OCI-LY1 (cell line): ENCODE measurements around the gene NEURL4.

Experiments used
- CTCF ChIP-seq: fragments of 200-600 bp; sonication (generic), shearing (Covaris generic); IDR thresholded peaks from 2 replicates; pipeline ENCODE4 v1.5.1; 2017; ENCODE audit warnings: mild to moderate bottlenecking, antibody characterized with exemption, low read length, moderate library complexity, mixed read lengths
- EZH2 ChIP-seq: fragments of 200-600 bp; sonication (generic), shearing (Covaris generic); IDR thresholded peaks from 2 replicates; pipeline ENCODE4 v1.8.0; 2017; ENCODE audit warnings: borderline replicate concordance, mixed run types, mild to moderate bottlenecking, antibody characterized with exemption, low read length, moderate library complexity, mixed read lengths

DNA sequence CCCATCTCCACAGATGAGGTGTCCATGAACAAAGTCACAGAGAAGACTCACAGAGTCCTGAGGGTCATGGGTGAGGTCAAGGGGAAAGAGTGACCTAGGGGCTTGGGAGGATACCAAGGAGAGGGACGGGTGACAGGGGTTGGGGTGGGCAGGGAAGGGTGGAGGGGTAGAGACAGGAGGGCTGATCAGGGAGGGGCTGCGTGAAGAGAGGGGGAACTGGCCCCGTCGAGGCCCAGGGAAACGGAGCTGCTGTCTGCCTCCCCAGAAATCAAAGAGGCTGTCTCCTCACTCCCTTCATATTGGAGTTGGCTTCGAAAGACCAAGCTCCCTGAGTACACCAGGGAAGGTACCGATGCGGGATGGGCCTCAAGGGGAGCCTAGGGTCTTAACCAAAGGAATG, 26.4 kb upstream of the NEURL4 start:
- no peak for TF ChIP-seq CTCF
- no peak for TF ChIP-seq EZH2
